Neuronal stem cell (in vitro differentiated cells): ENCODE measurements around the gene RALB.
"Not testable (repeated sequence)": the region's sequence is repeated elsewhere in the genome, so short reads cannot be mapped to it uniquely, and the experiment has no call there.

ENCODE experiments used
- DNase-seq: peaks from one replicate; pipeline ENCODE4 v3.0.0-alpha.2; 2013; ENCODE audit warnings: low spot score
- H2AFZ ChIP-seq: one replicate; pipeline ENCODE4 v1.6.1; 2013; ENCODE audit warnings: mild to moderate bottlenecking, low read length, inconsistent platforms
- H2AK5ac ChIP-seq: 2 replicates; pipeline ENCODE4 v1.6.1; 2013; ENCODE audit warnings: low read depth, mild to moderate bottlenecking, inconsistent platforms, low read length, moderate library complexity, mixed read lengths
- H2BK120ac ChIP-seq: 2 replicates; pipeline ENCODE4 v1.6.1; 2013; ENCODE audit warnings: low read depth, mild to moderate bottlenecking, inconsistent platforms, low read length, moderate library complexity, mixed read lengths
- H2BK12ac ChIP-seq: one replicate; pipeline ENCODE4 v1.6.1; 2013; ENCODE audit warnings: low read length, inconsistent platforms
- H2BK15ac ChIP-seq: 2 replicates; pipeline ENCODE4 v1.6.1; 2013; ENCODE audit warnings: mild to moderate bottlenecking, low read length, inconsistent platforms, mixed read lengths
- H2BK5ac ChIP-seq: one replicate; pipeline ENCODE4 v1.6.1; 2013; ENCODE audit warnings: inconsistent platforms, mild to moderate bottlenecking, low read length, moderate library complexity
- H3K14ac ChIP-seq: one replicate; pipeline ENCODE4 v1.6.1; 2013; ENCODE audit warnings: low read length, inconsistent platforms
- H3K18ac ChIP-seq: 2 replicates; pipeline ENCODE4 v1.6.1; 2013; ENCODE audit warnings: low read length, inconsistent platforms
- H3K23ac ChIP-seq: 2 replicates; pipeline ENCODE4 v1.6.1; 2013; ENCODE audit warnings: low read depth, mild to moderate bottlenecking, mixed read lengths, low read length, inconsistent platforms; ENCODE audit not compliant: poor library complexity
- H3K27ac ChIP-seq: replicated peaks from 3 replicates; pipeline ENCODE4 v1.5.1; 2013; ENCODE audit warnings: low read length, inconsistent platforms
- H3K27me3 ChIP-seq, 3 experiments: 2 replicates each; pipeline ENCODE4 v1.6.1; 2013; ENCODE audit warnings: low read length in 3 of 3, mild to moderate bottlenecking in 2 of 3, inconsistent platforms in 1 of 3, low read depth in 1 of 3, mixed read lengths in 1 of 3, moderate library complexity in 1 of 3; ENCODE audit not compliant: control insufficient read depth in 3 of 3, insufficient read depth in 3 of 3
- H3K36me3 ChIP-seq, 2 donors: replicated peaks in 1 of 2; 2 replicates each; pipeline ENCODE4 v1.6.1; 2013; ENCODE audit warnings: low read length in 2 of 2; ENCODE audit not compliant: control insufficient read depth in 2 of 2, insufficient read depth in 2 of 2
- H3K4ac ChIP-seq: 2 replicates; pipeline ENCODE4 v1.6.1; 2013; ENCODE audit warnings: inconsistent platforms, mild to moderate bottlenecking, low read length, moderate library complexity
- H3K4me1 ChIP-seq, 2 donors: 1 replicate in 1 of 2; 2 replicates in 1 of 2; pipeline ENCODE4 v1.6.1; 2013; ENCODE audit warnings: low read length in 2 of 2, low read depth in 1 of 2; ENCODE audit not compliant: control insufficient read depth in 2 of 2, insufficient read depth in 1 of 2
- H3K4me2 ChIP-seq: one replicate; pipeline ENCODE4 v1.6.1; 2013; ENCODE audit warnings: mild to moderate bottlenecking, low read length, inconsistent platforms; ENCODE audit not compliant: insufficient read depth, poor library complexity, severe bottlenecking
- H3K4me3 ChIP-seq, 2 donors: 2 replicates each; pipeline ENCODE4 v1.5.1; 2013; ENCODE audit warnings: low read length in 2 of 2, mild to moderate bottlenecking in 2 of 2, inconsistent platforms in 1 of 2, moderate library complexity in 1 of 2
- H3K79me1 ChIP-seq: one replicate; pipeline ENCODE4 v1.6.1; 2013; ENCODE audit warnings: low read depth, mild to moderate bottlenecking, inconsistent platforms, low read length, moderate library complexity
- H3K9ac ChIP-seq: one replicate; pipeline ENCODE4 v1.6.1; 2013; ENCODE audit warnings: mild to moderate bottlenecking, low read depth, low read length, inconsistent platforms; ENCODE audit not compliant: poor library complexity
- H3K9me3 ChIP-seq, 2 donors: replicated peaks in 1 of 2; 2 replicates each; pipeline versions ENCODE3 to v1.6.1; 2013; ENCODE audit warnings: low read length in 2 of 2, mild to moderate bottlenecking in 2 of 2, inconsistent platforms in 1 of 2, low read depth in 1 of 2, mixed read lengths in 1 of 2, moderate library complexity in 1 of 2; ENCODE audit not compliant: control insufficient read depth in 2 of 2, insufficient read depth in 1 of 2
- H4K8ac ChIP-seq: one replicate; pipeline ENCODE4 v1.6.1; 2013; ENCODE audit warnings: low read depth, mild to moderate bottlenecking, inconsistent platforms, low read length, moderate library complexity
- H4K91ac ChIP-seq: one replicate; pipeline ENCODE4 v1.6.1; 2013; ENCODE audit warnings: low read length, low read depth, mild to moderate bottlenecking, inconsistent platforms; ENCODE audit not compliant: poor library complexity
- WGBS, 2 donors: extraction: QIAGEN DNeasy Blood & Tissue Kit; methylation state at CpG; one replicate each; pipeline ENCODE4 v1.1.7; 2013; ENCODE audit warnings: missing lambda C conversion rate in 2 of 2, mixed read lengths in 1 of 2; ENCODE audit not compliant: insufficient read length in 2 of 2, insufficient replicate concordance in 1 of 2; ENCODE audit errors: extremely low coverage in 2 of 2; 5-methylcytosine and 5-hydroxymethylcytosine counted together

Gene RALB

GRCh38 chr2:120319686-120320317 lies 67.2 kb downstream of the RALB start:
- no peak for DNase-seq

GRCh38 chr2:120320318-120320851 lies 67.7 kb downstream of the RALB start:
- H3K14ac ChIP-seq = no peak overlapping the region
- H2BK5ac ChIP-seq = no peak overlapping the region
- no peak overlapping the region for H3K4ac ChIP-seq
- no CpG with 5 or more reads among the region's 10 CpGs for WGBS, 2 donors
- no peak overlapping the region for H2BK12ac ChIP-seq
- H3K36me3 ChIP-seq = no peaks in the 10 kb centered on the region
- H3K23ac ChIP-seq = no peak overlapping the region
- no peak overlapping the region for H2BK15ac ChIP-seq
- H4K8ac ChIP-seq = no peak overlapping the region
- H3K4me1 ChIP-seq = no peaks in the 10 kb centered on the region
- DNase-seq = no peak
- H3K4me2 ChIP-seq = no peak overlapping the region
- peaks cover 0 to 66% (median under 1%) of the 10 kb centered on the region in 3 experiments for H3K27me3 ChIP-seq
- H3K27ac ChIP-seq = no peak overlapping the region
- H3K4me3 ChIP-seq = no peak overlapping the region
- H3K79me1 ChIP-seq = no peaks in the 10 kb centered on the region
- no peak overlapping the region for H4K91ac ChIP-seq
- no peak overlapping the region for H2AK5ac ChIP-seq
- H3K9ac ChIP-seq = no peak overlapping the region
- no peaks in the 10 kb centered on the region for H3K9me3 ChIP-seq
- H3K18ac ChIP-seq = no peak overlapping the region
- no peak overlapping the region for H2BK120ac ChIP-seq
- no peak overlapping the region for H2AFZ ChIP-seq

More at GRCh38 chr2:120319686-120320317, 67.2 kb downstream of the RALB start:
- H3K18ac ChIP-seq = no peak overlapping the region
- H2AK5ac ChIP-seq = no peak overlapping the region
- no peak overlapping the region for H3K23ac ChIP-seq
- H3K4ac ChIP-seq = no peak overlapping the region
- no peak overlapping the region for H3K27ac ChIP-seq
- H2AFZ ChIP-seq = no peak overlapping the region
- peaks cover 0 to 72% (median 2%) of the 10 kb centered on the region in 3 experiments for H3K27me3 ChIP-seq
- no peak overlapping the region for H3K4me3 ChIP-seq
- no peak overlapping the region for H4K91ac ChIP-seq
- H3K79me1 ChIP-seq = no peaks in the 10 kb centered on the region
- H3K4me2 ChIP-seq = no peak overlapping the region
- no peak overlapping the region for H2BK5ac ChIP-seq
- no peak overlapping the region for H3K9ac ChIP-seq
- H3K36me3 ChIP-seq = no peaks in the 10 kb centered on the region
- H3K14ac ChIP-seq = no peak overlapping the region
- WGBS, 2 donors = no CpG with 5 or more reads among the region's 18 CpGs
- no peak overlapping the region for H2BK120ac ChIP-seq
- H2BK12ac ChIP-seq = no peak overlapping the region
- no peak overlapping the region for H2BK15ac ChIP-seq
- no peak overlapping the region for H4K8ac ChIP-seq
- no peaks in the 10 kb centered on the region for H3K9me3 ChIP-seq
- H3K4me1 ChIP-seq = no peaks in the 10 kb centered on the region

DNA sequence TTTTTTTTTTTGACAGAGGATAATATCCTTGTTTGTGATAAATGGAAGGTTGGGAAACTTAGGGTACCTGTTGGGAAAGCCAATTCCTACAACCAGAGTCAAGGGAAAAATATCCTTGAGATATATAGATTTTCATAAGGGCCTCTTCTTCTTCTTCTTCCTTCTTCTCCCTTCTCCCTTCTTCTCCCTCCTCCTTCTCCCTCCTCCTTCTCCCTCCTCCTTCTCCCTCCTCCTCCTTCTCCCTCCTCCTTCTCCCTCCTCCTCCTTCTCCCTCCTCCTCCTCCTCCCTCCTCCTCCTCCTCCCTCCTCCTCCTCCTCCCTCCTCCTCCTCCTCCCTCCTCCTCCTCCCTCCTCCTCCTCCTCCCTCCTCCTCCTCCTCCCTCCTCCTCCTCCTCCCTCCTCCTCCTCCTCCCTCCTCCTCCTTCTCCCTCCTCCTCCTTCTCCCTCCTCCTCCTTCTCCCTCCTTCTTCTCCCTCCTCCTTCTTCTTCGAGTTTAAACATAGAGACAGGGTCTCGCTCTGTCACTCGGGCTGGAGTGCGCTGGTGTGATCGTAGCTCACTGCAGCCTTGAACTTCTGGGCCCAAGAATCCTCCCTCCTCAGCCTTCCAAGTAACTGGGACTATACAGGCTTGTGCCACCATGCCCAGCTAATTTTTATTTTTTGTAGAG lies 68.4 kb downstream of the RALB start:
- H3K36me3 ChIP-seq, H2AK5ac ChIP-seq, H4K8ac ChIP-seq, H2BK120ac ChIP-seq, H3K4me1 ChIP-seq, H3K4ac ChIP-seq, H3K9me3 ChIP-seq, H2BK5ac ChIP-seq, H2BK12ac ChIP-seq, H3K14ac ChIP-seq, H3K4me2 ChIP-seq, H2AFZ ChIP-seq, H2BK15ac ChIP-seq, H3K27ac ChIP-seq, H3K9ac ChIP-seq, H3K79me1 ChIP-seq, H3K23ac ChIP-seq, H3K18ac ChIP-seq, H4K91ac ChIP-seq, H3K4me3 ChIP-seq, DNase-seq: not testable (repeated sequence)
- no CpG with 5 or more reads among the region's 5 CpGs for WGBS, 2 donors
- H3K27me3 ChIP-seq = peaks cover 0 to 59% (median 0%) of the 10 kb centered on the region in 3 experiments

DNA sequence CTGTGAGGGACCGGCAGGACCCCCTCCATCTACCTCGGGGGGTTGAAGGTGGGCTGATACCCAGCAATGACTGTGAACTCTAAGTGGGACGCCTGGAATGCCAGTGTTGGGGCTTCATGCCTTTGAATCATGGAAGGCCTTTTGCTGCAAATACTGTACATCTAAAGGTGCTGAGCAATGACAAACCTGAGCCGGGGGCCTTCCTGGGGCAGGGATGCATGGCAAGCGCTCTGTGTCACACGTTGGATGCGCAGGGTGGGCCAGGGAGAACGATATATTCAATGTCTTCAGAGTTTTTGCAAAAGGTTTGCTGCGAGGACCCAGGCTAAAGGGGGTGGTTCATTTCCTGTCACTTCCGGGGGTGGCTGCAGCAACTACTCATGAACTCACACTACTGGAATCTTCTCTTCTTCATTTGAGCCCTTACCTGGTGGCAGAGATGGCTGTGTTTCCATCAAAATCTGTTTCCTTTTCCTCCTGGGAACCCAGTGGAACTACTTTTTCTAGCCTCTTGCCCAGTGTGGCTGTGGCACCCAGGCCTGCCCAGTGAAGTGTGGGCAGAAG lies 69.2 kb downstream of the RALB start:
- Histone ChIP-seq H3K79me1 (no peaks in the 10 kb centered on the region), H4K91ac (no peak overlapping the region), H2AFZ (no peak overlapping the region), H3K9me3 (no peaks in the 10 kb centered on the region), H3K27me3 (peaks cover 0 to 55% (median 0%) of the 10 kb centered on the region in 3 experiments), H2AK5ac (no peak overlapping the region), H3K27ac (no peak overlapping the region), H3K23ac (no peak overlapping the region), H3K36me3 (no peaks in the 10 kb centered on the region), H3K14ac (no peak overlapping the region), H2BK15ac (no peak overlapping the region), H3K4ac (no peak overlapping the region), H3K4me2 (no peak overlapping the region), H2BK12ac (no peak overlapping the region), H4K8ac (no peak overlapping the region), H3K18ac (no peak overlapping the region), H3K4me1 (no peaks in the 10 kb centered on the region), H2BK5ac (no peak overlapping the region), H2BK120ac (no peak overlapping the region), H3K4me3 (no peak overlapping the region), H3K9ac (no peak overlapping the region)
- no peak for DNase-seq
- WGBS, 2 donors = no CpG with 5 or more reads among the region's 10 CpGs
